Sigmoid colon (tissue), 7 donors: ENCODE results near the gene SLIT1. TPM values are rescaled to one million over a fixed set of nuclear protein-coding genes. Genes with fewer than 3 reads are reported as not detected.

Source experiments
- DNase-seq: peaks from one replicate; pipeline ENCODE4 v3.0.0-alpha.2; 2019
- H3K27ac ChIP-seq, 4 donors: fragments of 200-600 bp; sonication (generic); one replicate each; pipeline ENCODE4 v1.5.1; 2016 to 2019; ENCODE audit warnings: mild to moderate bottlenecking in 1 of 4
- H3K27me3 ChIP-seq, 3 donors: fragments of 200-600 bp; sonication (generic); one replicate each; pipeline ENCODE4 v1.5.1; 2019; ENCODE audit warnings: mild to moderate bottlenecking in 1 of 3
- H3K36me3 ChIP-seq, 4 donors: fragments of 200-600 bp; sonication (generic); one replicate each; pipeline ENCODE4 v1.5.1; 2016 to 2019
- H3K4me1 ChIP-seq, 4 donors: fragments of 200-600 bp; sonication (generic); one replicate each; pipeline ENCODE4 v1.5.1; 2017 to 2019
- H3K4me3 ChIP-seq, 4 donors: fragments of 200-600 bp; sonication (generic); one replicate each; pipeline ENCODE4 v1.5.1; 2017 to 2019; ENCODE audit warnings: mild to moderate bottlenecking in 2 of 4, moderate library complexity in 1 of 4
- H3K9me3 ChIP-seq, 4 donors: fragments of 200-600 bp in 3 of 4; sonication (generic) in 3 of 4; one replicate each; pipeline versions ENCODE4 v1.5.1 to v1.6.1; 2013 to 2019
- EP300 ChIP-seq, 4 donors: sonication (generic); formaldehyde crosslinking; IDR thresholded peaks; one replicate each; pipeline ENCODE4 v1.6.1; 2017; ENCODE audit warnings: antibody characterized with exemption in 4 of 4
- POLR2A ChIP-seq, 2 donors: fragments of 450-650 bp; IDR thresholded peaks; one replicate each; pipeline ENCODE4 v1.6.1; 2016; ENCODE audit warnings: antibody characterized with exemption in 2 of 2, mild to moderate bottlenecking in 2 of 2, moderate library complexity in 2 of 2
- POLR2AphosphoS5 ChIP-seq, 4 donors: sonication (generic); formaldehyde crosslinking; IDR thresholded peaks; one replicate each; pipeline ENCODE4 v1.6.1; 2017; ENCODE audit warnings: antibody characterized with exemption in 4 of 4
- WGBS, 2 donors: extraction: QIAGEN DNeasy Blood & Tissue Kit; methylation state at CpG; one replicate each; pipeline ENCODE4 v1.1.7; 2013; 5-methylcytosine and 5-hydroxymethylcytosine counted together
- intact Hi-C: fragments of 100-400 bp; cut with DNase I; formaldehyde crosslinking; loops from one replicate; pipeline ENCODE4 v1.15.1; 2023
- polyA plus RNA-seq, 3 donors: library from polyadenylated mRNA; stranded (reverse); fragments of 200-250 nt; gene quantifications; one replicate each; pipeline ENCODE4 v1.2.3, GENCODE V29; 2013
- total RNA-seq, 4 donors: library from RNA; depleted of rRNA; stranded (reverse); fragments of >200 nt; gene quantifications; one replicate each; pipeline ENCODE4 v1.1.0, GENCODE V29; 2016
- TF ChIP-seq, protein P1 (sequence below), 4 experiments: fragments of 450-650 bp in 3 of 4; fragments of 200-600 bp in 1 of 4; IDR thresholded peaks; one replicate each; pipeline ENCODE4 v1.5.1; 2016 to 2019; ENCODE audit warnings: antibody characterized with exemption in 4 of 4, mild to moderate bottlenecking in 3 of 4, moderate library complexity in 2 of 4
- donor health status: healthy with polysubstance abuse.
- donor health status: Bipolar disorder and iron deficiency.
- donor health status: healthy.

The SLIT1 gene
- total and polyA plus RNA-seq, 7 donors, result under 0.01 to 1.4 (median 0.58) TPM; not detected in 1

- no peak for DNase-seq
- intact Hi-C loops, result no loop called here
- TF ChIP-seq, protein P1, sequence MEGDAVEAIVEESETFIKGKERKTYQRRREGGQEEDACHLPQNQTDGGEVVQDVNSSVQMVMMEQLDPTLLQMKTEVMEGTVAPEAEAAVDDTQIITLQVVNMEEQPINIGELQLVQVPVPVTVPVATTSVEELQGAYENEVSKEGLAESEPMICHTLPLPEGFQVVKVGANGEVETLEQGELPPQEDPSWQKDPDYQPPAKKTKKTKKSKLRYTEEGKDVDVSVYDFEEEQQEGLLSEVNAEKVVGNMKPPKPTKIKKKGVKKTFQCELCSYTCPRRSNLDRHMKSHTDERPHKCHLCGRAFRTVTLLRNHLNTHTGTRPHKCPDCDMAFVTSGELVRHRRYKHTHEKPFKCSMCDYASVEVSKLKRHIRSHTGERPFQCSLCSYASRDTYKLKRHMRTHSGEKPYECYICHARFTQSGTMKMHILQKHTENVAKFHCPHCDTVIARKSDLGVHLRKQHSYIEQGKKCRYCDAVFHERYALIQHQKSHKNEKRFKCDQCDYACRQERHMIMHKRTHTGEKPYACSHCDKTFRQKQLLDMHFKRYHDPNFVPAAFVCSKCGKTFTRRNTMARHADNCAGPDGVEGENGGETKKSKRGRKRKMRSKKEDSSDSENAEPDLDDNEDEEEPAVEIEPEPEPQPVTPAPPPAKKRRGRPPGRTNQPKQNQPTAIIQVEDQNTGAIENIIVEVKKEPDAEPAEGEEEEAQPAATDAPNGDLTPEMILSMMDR (IDR thresholded peaks at IDR 0.05), result no peak
These were observed 106.3 kb downstream of the SLIT1 start for GRCh38 chr10:97079448-97079847.

GRCh38 chr10:97078938-97079445, 106.8 kb downstream of the SLIT1 start:
- 47 to 74% methylated on average over 2 of the region's 2 CpGs for WGBS, 2 donors
- no peak for TF ChIP-seq EP300 (IDR thresholded peaks at IDR 0.05)
- H3K27ac ChIP-seq, result no peak overlapping the region
- H3K9me3 ChIP-seq, result no peaks in the 10 kb centered on the region
- H3K36me3 ChIP-seq, result no peaks in the 10 kb centered on the region
- peaks cover 0 to 38% (median 10%) of the 10 kb centered on the region in 3 donors for H3K27me3 ChIP-seq
- no peak overlapping the region for H3K4me3 ChIP-seq
- intact Hi-C loops, result no loop called here
- DNase-seq, result no peak
- H3K4me1 ChIP-seq, result no peaks in the 10 kb centered on the region

More at GRCh38 chr10:97079448-97079847, 106.3 kb downstream of the SLIT1 start:
- Histone ChIP-seq H3K36me3 (no peaks in the 10 kb centered on the region), H3K9me3 (no peaks in the 10 kb centered on the region), H3K4me1 (no peaks in the 10 kb centered on the region), H3K27ac (no peak overlapping the region), H3K4me3 (no peak overlapping the region), H3K27me3 (peaks cover 0 to 38% (median 10%) of the 10 kb centered on the region in 3 donors)
- WGBS, 2 donors, result 69 to 70% methylated on average over 3 of the region's 3 CpGs

- Histone ChIP-seq H3K4me1 (no peaks in the 10 kb centered on the region), H3K27me3 (peaks cover 0 to 41% (median 10%) of the 10 kb centered on the region in 3 donors), H3K27ac (no peak overlapping the region), H3K36me3 (no peaks in the 10 kb centered on the region), H3K9me3 (no peaks in the 10 kb centered on the region), H3K4me3 (no peak overlapping the region)
- TF ChIP-seq POLR2A (IDR thresholded peaks at IDR 0.05), result no peak
- TF ChIP-seq, protein P1 (IDR thresholded peaks at IDR 0.05), result no peak
- TF ChIP-seq EP300 (IDR thresholded peaks at IDR 0.05), result no peak
- no peak for TF ChIP-seq POLR2AphosphoS5 (IDR thresholded peaks at IDR 0.05)
- DNase-seq, result no peak
- intact Hi-C loops, result no loop called here
- WGBS, 2 donors, result 53 to 68% methylated on average over 14 of the region's 14 CpGs
These were observed 107.4 kb downstream of the SLIT1 start for GRCh38 chr10:97078261-97078937.

GRCh38 chr10:97076781-97077180, 109.0 kb downstream of the SLIT1 start:
- intact Hi-C loops, result no loop called here
- H3K4me1 ChIP-seq, result no peaks in the 10 kb centered on the region
- no peaks in the 10 kb centered on the region for H3K36me3 ChIP-seq
- WGBS, 2 donors, result 70% methylated on average over 6 of the region's 6 CpGs
- no peak overlapping the region for H3K4me3 ChIP-seq
- peaks cover 0 to 45% (median 6%) of the 10 kb centered on the region in 3 donors for H3K27me3 ChIP-seq
- no peak for DNase-seq
- no peaks in the 10 kb centered on the region for H3K9me3 ChIP-seq
- TF ChIP-seq POLR2A (IDR thresholded peaks at IDR 0.05) (no peak), EP300 (IDR thresholded peaks at IDR 0.05) (no peak), POLR2AphosphoS5 (IDR thresholded peaks at IDR 0.05) (no peak)
- TF ChIP-seq, protein P1 (IDR thresholded peaks at IDR 0.05), result no peak
- H3K27ac ChIP-seq, result no peak overlapping the region

DNA sequence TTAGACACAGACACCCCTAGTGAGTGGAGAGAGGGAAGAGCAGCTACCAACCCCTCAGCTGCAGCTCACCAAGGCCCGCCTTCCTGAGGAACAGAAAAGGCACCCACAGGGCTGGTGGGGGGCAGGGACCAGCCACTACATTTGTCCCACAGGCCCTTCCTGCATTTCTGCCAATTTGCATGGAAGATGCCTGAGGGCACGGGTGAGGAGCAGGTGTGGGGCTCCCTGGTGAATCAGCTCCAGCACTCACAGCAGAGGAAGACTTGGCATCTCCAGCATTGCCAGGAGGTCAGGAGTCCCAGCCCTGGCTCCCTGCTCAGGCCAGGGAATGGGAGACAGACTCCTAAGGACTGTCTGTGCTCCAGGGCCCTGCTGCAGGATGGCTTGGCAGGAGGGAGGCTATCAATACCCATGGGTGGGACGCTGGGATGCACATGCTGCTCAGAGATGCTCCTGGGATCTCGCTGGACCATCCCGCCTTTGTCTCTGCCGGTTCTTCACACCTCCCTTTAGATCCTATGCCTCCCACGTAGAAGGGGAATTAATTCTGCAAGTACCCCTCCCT, 109.7 kb downstream of the SLIT1 start:
- no peak overlapping the region for H3K27ac ChIP-seq
- no peaks in the 10 kb centered on the region for H3K9me3 ChIP-seq
- H3K27me3 ChIP-seq, result peaks cover 0 to 38% (median 0%) of the 10 kb centered on the region in 3 donors
- DNase-seq, result no peak
- H3K4me3 ChIP-seq, result no peak overlapping the region
- H3K4me1 ChIP-seq, result no peaks in the 10 kb centered on the region
- no peaks in the 10 kb centered on the region for H3K36me3 ChIP-seq
- 55 to 63% methylated on average over 7 of the region's 7 CpGs for WGBS, 2 donors
- TF ChIP-seq, protein P1 (IDR thresholded peaks at IDR 0.05), result no peak
- TF ChIP-seq POLR2A (IDR thresholded peaks at IDR 0.05), result no peak
- no peak for TF ChIP-seq EP300 (IDR thresholded peaks at IDR 0.05)
- intact Hi-C loops, result no loop called here
